ENCODE data around the gene COL9A3. TPM values are rescaled to one million over a fixed set of nuclear protein-coding genes. Genes with fewer than 3 reads are reported as not detected.

COL9A3 gene
- total RNA-seq, 4 donors from 2014 or later = 8.8 to 29.9 (median 14.3) TPM

GRCh38 chr20:62817975-62818591 is 1.2 kb downstream of the COL9A3 start:
- Histone ChIP-seq H3K27ac (peak overlapping the region in 3 of 4 donors; percentile 45 to 72 (median 64)), H3K4me1 (peaks cover 0 to 64% (median 44%) of the 10 kb centered on the region in 3 donors), H3K9me3 (no peaks in the 10 kb centered on the region), H3K36me3 (peaks cover 0 to 11% of the 10 kb centered on the region in 2 donors), H3K27me3 (peaks cover 71% of the 10 kb centered on the region), H3K4me3 (peak overlapping the region in 1 of 2 donors; percentile 46)
- no peak for ATAC-seq
- no peak for TF ChIP-seq POLR2A (IDR thresholded peaks at IDR 0.05)
- no peak for TF ChIP-seq POLR2AphosphoS5 (IDR thresholded peaks at IDR 0.05)
- TF ChIP-seq EP300 (IDR thresholded peaks at IDR 0.05) = no peak
- TF ChIP-seq, protein P1, sequence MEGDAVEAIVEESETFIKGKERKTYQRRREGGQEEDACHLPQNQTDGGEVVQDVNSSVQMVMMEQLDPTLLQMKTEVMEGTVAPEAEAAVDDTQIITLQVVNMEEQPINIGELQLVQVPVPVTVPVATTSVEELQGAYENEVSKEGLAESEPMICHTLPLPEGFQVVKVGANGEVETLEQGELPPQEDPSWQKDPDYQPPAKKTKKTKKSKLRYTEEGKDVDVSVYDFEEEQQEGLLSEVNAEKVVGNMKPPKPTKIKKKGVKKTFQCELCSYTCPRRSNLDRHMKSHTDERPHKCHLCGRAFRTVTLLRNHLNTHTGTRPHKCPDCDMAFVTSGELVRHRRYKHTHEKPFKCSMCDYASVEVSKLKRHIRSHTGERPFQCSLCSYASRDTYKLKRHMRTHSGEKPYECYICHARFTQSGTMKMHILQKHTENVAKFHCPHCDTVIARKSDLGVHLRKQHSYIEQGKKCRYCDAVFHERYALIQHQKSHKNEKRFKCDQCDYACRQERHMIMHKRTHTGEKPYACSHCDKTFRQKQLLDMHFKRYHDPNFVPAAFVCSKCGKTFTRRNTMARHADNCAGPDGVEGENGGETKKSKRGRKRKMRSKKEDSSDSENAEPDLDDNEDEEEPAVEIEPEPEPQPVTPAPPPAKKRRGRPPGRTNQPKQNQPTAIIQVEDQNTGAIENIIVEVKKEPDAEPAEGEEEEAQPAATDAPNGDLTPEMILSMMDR (IDR thresholded peaks at IDR 0.05) = no peak
- WGBS, 2 donors (ENCODE audit: low coverage in 1 of 2) = 63% methylated on average over 4 of the region's 12 CpGs; no CpG with 5 or more reads in 1 of the 2 donors

- peak; percentile 31 for ATAC-seq
- Histone ChIP-seq H3K4me3 (peak overlapping the region in 1 of 2 donors; percentile 46), H3K4me1 (peaks cover 0 to 64% (median 47%) of the 10 kb centered on the region in 3 donors), H3K27me3 (peaks cover 71% of the 10 kb centered on the region), H3K27ac (peak overlapping the region in 3 of 4 donors; percentile 64 to 72 (median 66)), H3K36me3 (peaks cover 0 to 4% of the 10 kb centered on the region in 2 donors), H3K9me3 (no peaks in the 10 kb centered on the region)
- no peak for TF ChIP-seq EP300 (IDR thresholded peaks at IDR 0.05)
- no peak for TF ChIP-seq POLR2A (IDR thresholded peaks at IDR 0.05)
- no peak for TF ChIP-seq POLR2AphosphoS5 (IDR thresholded peaks at IDR 0.05)
- TF ChIP-seq, protein P1 (IDR thresholded peaks at IDR 0.05) = no peak
- WGBS, 2 donors (ENCODE audit: low coverage in 1 of 2) = 33% methylated on average over 1 of the region's 25 CpGs; no CpG with 5 or more reads in 1 of the 2 donors
Observed at GRCh38 chr20:62818592-62819493, 2.0 kb downstream of the COL9A3 start.

GRCh38 chr20:62819494-62820174 is 2.8 kb downstream of the COL9A3 start:
- Histone ChIP-seq H3K36me3 (no peaks in the 10 kb centered on the region), H3K27me3 (peaks cover 66% of the 10 kb centered on the region), H3K4me3 (peak overlapping the region in 1 of 2 donors; percentile 46), H3K9me3 (no peaks in the 10 kb centered on the region), H3K27ac (peak overlapping the region in 3 of 4 donors; percentile 64 to 72 (median 66)), H3K4me1 (peaks cover 0 to 65% (median 55%) of the 10 kb centered on the region in 3 donors)
- ATAC-seq = no peak
- no peak for TF ChIP-seq POLR2A (IDR thresholded peaks at IDR 0.05)
- TF ChIP-seq, protein P1 (IDR thresholded peaks at IDR 0.05) = no peak
- TF ChIP-seq EP300 (IDR thresholded peaks at IDR 0.05) = no peak
- TF ChIP-seq POLR2AphosphoS5 (IDR thresholded peaks at IDR 0.05) = no peak
- no CpG with 5 or more reads among the region's 16 CpGs for WGBS, 2 donors (ENCODE audit: low coverage in 1 of 2)

- no peaks in the 10 kb centered on the region for H3K36me3 ChIP-seq
- peaks cover 0 to 64% (median 52%) of the 10 kb centered on the region in 3 donors for H3K4me1 ChIP-seq
- ATAC-seq = no peak
- H3K27me3 ChIP-seq = peaks cover 63% of the 10 kb centered on the region
- WGBS, 2 donors (ENCODE audit: low coverage in 1 of 2) = 20% methylated on average over 1 of the region's 23 CpGs; no CpG with 5 or more reads in 1 of the 2 donors
- H3K27ac ChIP-seq = peak overlapping the region in 2 of 4 donors; percentile 64 to 72
- TF ChIP-seq, protein P1 (IDR thresholded peaks at IDR 0.05) = no peak
- TF ChIP-seq POLR2A (IDR thresholded peaks at IDR 0.05) = no peak
- TF ChIP-seq POLR2AphosphoS5 (IDR thresholded peaks at IDR 0.05) = no peak
- no peak for TF ChIP-seq EP300 (IDR thresholded peaks at IDR 0.05)
- no peaks in the 10 kb centered on the region for H3K9me3 ChIP-seq
- H3K4me3 ChIP-seq = no peak overlapping the region
Observed at GRCh38 chr20:62820208-62820961, 3.5 kb downstream of the COL9A3 start.
